KOPT-K1 (cell line): ENCODE data around the gene RGPD8.
"Not testable (repeated sequence)": the region's sequence is repeated elsewhere in the genome, so short reads cannot be mapped to it uniquely, and the experiment has no call there.

ENCODE experiments used
- H3K27ac ChIP-seq: fragments of 200-600 bp; sonication (generic); 2 replicates; pipeline ENCODE4 v1.5.1; 2016; ENCODE audit warnings: antibody characterized with exemption, mild to moderate bottlenecking, low read depth, low read length; ENCODE audit not compliant: poor library complexity, severe bottlenecking
- H3K36me3 ChIP-seq: fragments of 200-600 bp; sonication (generic); 2 replicates; pipeline ENCODE4 v1.5.1; 2017; ENCODE audit warnings: antibody characterized with exemption, mild to moderate bottlenecking, low read length, moderate library complexity; ENCODE audit not compliant: insufficient read depth
- H3K9me3 ChIP-seq: fragments of 200-600 bp; sonication (generic); 2 replicates; pipeline ENCODE4 v1.5.1; 2017; ENCODE audit warnings: antibody characterized with exemption, low read length, mild to moderate bottlenecking; ENCODE audit not compliant: insufficient read depth, poor library complexity, severe bottlenecking

RGPD8 gene

DNA sequence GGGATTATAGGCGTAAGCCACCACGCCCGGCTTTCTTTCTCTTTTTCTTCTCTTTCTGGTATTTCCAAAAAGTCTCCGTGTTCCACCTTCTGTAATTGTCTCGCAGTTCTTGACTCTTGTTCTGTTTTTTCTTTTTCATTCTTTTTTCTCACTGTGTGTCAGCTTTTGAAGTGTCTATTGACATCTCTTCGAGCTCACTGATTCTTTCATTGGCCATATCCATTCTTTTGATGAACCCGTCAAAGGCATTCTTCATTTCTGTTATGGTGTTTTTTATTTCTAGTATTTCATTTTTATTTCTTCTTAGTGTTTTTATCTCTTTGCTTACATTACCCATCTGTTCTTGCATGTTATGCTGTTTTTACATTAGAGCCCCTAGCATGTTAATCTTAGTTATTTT lies 73.4 kb downstream of the RGPD8 start:
- not testable (repeated sequence) for H3K36me3 ChIP-seq, H3K9me3 ChIP-seq, H3K27ac ChIP-seq

DNA sequence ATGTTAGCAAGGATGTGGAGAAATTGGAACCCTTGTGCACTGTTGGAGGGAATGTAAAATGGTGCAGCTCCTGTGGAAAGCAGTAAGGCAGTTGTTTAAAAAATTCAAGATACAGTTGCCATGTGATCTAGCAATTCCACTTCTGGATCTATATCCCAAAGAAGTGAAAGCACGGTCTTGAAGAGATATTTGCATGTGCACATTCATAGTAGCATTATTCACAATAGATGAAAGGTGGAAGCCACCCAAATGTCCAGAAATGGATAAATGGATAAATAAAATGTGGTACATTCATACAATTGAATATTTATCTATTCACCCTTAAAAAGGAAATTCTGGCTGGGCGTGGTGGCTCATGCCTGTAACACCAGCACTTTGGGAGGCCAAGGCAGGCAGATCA lies 79.1 kb downstream of the RGPD8 start:
- not testable (repeated sequence) for H3K36me3 ChIP-seq, H3K27ac ChIP-seq, H3K9me3 ChIP-seq

DNA sequence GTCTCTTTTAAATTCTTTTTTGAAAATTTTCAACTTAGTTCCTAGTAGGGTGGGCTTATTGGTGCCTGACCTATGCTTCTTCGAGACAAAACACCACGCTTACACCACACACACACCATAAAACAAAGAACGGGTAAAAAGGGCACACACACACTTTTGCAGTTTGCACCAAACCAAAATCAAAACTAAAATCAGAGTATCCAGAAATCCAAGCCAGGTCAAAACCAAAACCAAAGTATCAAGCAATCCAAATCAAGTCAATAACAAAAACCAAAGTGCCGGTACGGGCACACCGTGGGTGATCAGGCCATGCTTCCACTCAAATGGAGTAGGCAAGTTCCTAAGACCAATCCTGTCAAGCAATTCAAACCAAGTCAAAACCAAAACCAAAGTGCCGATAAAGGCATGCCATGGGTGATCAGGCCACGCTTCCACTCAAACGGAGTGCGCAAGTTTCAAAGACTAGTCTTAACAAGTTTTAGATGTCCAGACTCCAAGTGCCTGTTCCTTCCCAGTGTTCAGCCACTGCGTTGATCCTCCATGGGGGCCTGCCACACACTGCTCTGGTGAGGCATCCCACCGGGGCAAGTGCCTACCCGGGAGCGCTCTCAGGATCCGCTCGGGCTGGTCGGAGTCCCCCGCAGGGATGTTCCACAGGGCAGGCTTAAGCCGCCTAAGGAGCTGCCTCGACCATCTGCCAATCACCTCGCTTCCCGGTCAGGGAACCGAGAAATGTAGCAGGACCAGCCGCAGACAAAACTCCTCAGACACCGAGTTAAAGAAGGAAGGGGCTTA lies 80.4 kb downstream of the RGPD8 start:
- H3K36me3 ChIP-seq, H3K27ac ChIP-seq, H3K9me3 ChIP-seq: not testable (repeated sequence)

GRCh38 chr2:112352292-112352691 lies 81.2 kb downstream of the RGPD8 start:
- H3K36me3 ChIP-seq, H3K9me3 ChIP-seq: not testable (repeated sequence)

DNA sequence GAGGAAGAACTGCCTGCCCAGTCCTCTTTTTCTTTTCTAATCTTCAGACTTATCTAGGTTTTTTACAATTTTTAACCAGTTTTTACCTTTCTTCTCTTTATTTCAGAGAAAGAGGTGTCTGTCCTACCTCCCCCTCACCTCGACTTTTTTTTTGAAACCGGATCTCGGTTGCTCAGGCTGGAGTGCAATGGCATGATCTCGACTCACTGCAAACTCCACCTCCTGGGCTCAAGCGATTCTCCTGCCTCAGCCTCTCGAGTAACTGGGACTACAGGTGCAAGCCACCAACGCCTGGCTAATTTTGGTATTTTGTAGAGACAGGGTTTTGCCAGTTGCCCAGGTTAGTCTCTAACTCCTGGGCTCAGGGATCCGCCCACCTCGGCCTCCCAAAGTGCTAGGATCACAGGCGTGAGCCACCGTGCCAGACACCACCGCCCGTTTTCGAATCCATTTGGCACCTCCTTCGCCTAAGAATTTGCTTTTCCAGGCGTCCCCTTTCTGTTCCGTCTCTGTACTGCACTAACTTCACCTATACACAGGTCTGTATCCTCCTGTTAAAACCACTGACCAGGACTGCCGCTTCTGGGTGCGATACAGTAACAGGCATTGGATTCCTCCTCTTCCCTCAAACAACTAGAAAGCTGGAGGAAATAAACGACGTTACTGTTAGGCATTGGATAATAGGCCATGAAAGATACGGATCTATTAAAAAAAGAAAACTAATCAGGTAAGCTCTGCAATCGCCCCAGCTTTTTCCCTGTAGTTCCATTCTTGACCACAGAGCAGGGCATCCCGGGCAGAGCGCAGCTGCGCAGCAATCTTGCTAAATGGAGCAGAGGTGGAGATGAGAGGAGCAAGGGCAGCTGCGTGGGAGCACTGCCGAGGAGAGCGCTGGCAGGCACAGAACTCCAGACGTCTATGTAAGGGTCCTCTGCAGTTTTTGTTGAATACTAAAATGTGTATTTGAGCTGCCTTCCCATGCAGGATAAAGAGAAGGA lies 88.1 kb downstream of the RGPD8 start:
- Histone ChIP-seq H3K9me3 (no peaks in the 10 kb centered on the region), H3K36me3 (no peaks in the 10 kb centered on the region), H3K27ac (no peak overlapping the region)

More at GRCh38 chr2:112352292-112352691, 81.2 kb downstream of the RGPD8 start:
- not testable (repeated sequence) for H3K27ac ChIP-seq

DNA sequence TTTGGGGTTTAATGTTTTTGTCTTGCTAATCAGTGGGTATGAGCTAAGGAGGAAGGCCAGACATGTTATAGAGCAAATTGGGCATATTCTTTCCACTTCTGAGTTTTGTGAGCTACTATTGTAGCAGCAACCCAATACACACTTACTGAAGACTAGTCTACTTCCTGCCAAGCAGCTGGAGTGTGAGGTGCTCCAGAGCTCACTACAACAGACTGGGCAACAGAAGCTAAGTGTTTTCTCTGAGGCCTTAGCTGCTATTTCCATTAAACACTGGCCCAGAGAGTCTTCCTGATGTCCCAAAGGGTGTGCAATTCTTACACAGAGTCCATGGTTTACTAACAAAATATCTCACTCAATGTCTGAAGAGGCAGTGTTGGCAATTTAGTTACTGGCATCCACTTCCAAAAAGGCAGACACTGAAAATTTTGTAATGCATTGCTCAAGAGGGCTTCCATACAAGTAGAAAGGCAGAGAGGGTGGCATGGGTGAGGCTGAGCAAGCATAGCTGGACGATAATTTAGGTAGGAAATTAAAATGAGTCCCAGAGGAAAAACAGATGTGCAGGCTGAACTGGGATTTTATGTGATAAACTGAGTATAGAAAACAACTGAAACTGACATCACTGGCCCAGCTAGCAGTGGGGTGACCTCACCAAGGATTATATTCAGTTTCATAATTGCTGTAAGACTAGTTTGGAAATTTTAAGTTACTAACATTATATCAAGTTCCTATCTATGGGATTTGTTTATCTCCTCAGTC lies 89.4 kb downstream of the RGPD8 start:
- no peaks in the 10 kb centered on the region for H3K9me3 ChIP-seq
- no peak overlapping the region for H3K27ac ChIP-seq

GRCh38 chr2:112342067-112342550 lies 91.3 kb downstream of the RGPD8 start:
- H3K27ac ChIP-seq = no peak overlapping the region
- no peaks in the 10 kb centered on the region for H3K36me3 ChIP-seq
- no peaks in the 10 kb centered on the region for H3K9me3 ChIP-seq

More for the DNA sequence above, 89.4 kb downstream of the RGPD8 start:
- no peaks in the 10 kb centered on the region for H3K36me3 ChIP-seq

GRCh38 chr2:112340475-112341267 lies 92.8 kb downstream of the RGPD8 start:
- H3K9me3 ChIP-seq = no peaks in the 10 kb centered on the region
- H3K27ac ChIP-seq = no peak overlapping the region
- no peaks in the 10 kb centered on the region for H3K36me3 ChIP-seq

DNA sequence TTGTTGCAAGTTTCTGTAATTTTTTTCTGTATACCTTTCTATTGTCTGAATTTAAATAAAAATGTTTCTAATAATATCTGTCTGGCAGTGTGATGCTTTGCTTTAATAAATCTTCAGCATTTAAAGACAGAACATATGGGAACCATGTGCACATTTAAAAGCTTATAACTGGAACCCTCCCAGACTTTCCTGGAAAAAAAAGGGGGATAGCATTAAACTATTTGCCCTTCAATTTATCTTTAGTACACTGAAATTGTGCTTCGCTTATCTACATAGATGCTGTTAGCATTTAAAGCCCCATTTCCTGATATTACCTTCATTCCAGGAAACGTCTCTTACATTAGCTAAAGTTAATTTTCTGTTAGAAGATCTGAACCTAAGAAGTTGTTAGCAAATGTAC lies 93.5 kb downstream of the RGPD8 start:
- Histone ChIP-seq H3K9me3 (no peaks in the 10 kb centered on the region), H3K36me3 (no peaks in the 10 kb centered on the region), H3K27ac (no peak overlapping the region)

- Histone ChIP-seq H3K9me3 (no peaks in the 10 kb centered on the region), H3K36me3 (0 out of 2 replicates have a peak, but pooled peaks cover 3% of the 10 kb centered on the region), H3K27ac (no peak overlapping the region)
These were observed 97.8 kb downstream of the RGPD8 start for GRCh38 chr2:112335600-112335999.

DNA sequence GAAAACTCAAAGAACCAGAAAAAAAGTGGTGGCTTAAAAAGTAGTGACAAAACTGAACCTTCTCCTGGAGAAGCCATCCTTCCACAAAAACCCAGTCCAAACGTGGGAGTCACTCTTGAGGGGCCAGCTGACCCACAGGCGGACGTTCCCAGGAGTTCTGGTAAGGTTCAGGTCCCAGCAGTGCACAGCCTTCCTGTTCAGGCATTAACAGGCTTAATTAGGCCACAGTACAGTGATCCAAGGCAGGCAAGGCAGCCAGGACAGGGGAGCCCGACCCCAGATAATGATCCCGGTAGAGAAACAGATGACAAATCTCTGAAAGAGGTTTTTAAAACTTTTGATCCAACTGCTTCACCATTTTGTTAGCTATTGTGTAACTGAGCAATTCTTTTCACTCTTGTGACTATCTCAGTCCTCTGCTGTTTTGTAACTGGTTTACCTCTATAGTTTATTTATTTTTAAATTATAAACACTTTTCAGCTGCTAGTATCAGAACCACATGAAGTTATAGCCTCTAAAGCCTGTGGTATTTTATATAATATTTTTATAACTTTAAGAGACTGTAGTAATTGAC lies 101.2 kb downstream of the RGPD8 start:
- Histone ChIP-seq H3K27ac (no peak overlapping the region), H3K36me3 (peaks cover 3% of the 10 kb centered on the region; the same call in 1 of the 2 replicates), H3K9me3 (peaks cover 4% of the 10 kb centered on the region)

DNA sequence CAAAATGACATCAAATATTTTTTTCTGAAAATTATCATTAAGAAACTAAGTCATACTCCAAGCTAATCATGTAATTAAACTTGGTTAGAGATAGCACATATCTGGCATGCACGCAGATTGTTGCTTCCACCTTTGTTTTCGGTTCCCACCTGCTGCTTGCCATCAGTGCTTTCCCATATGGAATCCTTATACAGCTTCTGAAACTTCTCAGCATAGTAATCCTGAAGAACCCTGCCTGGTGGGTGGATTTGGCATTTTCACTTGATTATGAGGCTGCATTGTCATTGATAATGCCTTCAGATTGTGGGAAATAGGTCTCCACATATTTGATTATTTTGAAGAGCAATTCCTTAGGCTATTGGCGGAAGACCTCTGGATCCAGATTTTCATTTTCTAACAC lies 110.5 kb downstream of the RGPD8 start:
- peaks cover 7% of the 10 kb centered on the region for H3K9me3 ChIP-seq
- H3K27ac ChIP-seq = no peak overlapping the region
- H3K36me3 ChIP-seq = 0 out of 2 replicates have a peak, but pooled peaks cover 5% of the 10 kb centered on the region

DNA sequence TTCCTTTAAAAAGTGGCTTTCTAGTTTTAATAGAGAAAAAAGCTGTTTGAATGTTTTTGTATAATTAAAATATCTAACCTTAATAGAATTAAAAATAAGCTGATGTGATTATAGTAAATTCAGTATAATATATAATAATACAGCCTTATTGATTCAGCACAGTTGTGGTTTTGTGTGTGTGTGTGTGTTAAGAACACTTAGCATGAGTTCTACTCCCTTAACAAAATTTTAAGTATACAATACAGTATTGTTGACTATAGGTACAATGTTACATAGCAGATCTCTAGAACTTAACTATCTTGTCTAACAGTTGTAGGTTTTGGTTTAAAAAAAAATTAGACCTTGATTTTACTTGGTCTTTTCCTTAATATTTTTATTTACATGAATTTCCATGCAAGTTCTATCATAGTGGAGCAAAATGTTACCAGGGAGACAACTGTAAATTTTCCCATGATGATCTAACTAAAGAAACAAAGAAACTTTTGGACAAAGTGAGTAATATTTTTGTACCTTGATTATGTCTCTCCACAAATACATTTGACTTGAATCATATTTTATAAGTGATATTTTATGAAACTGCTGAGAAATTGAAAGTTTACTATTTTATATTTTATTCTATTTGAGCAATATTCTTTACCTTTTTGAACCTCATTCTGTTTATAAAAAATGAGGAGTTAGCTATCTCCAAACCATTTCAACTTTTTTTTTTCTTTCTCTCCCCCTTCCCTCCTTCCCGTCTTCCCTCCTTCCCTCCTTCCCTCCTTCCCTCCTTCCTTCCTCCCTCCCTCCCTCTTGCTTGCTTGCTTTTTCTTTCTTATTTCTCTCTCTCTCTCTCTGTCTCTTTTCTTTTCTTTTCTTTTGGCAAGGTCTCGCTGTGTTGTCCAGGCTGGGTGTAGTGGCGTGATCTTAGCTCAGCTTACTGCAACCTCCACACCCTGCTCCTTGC lies 111.8 kb downstream of the RGPD8 start:
- Histone ChIP-seq H3K9me3 (no peaks in the 10 kb centered on the region), H3K27ac (no peak overlapping the region), H3K36me3 (0 out of 2 replicates have a peak, but pooled peaks cover under 1% of the 10 kb centered on the region)
